AG09309 (cell line): ENCODE results near the gene IFITM1.

ENCODE experiments used
- DNase-seq: peaks from one replicate; pipeline ENCODE4 v3.0.0-alpha.2; 2010; ENCODE audit warnings: low read depth
- H3K4me3 ChIP-seq: 2 replicates; pipeline ENCODE4 v1.5.1; 2011; ENCODE audit warnings: mild to moderate bottlenecking, low read depth, low read length, moderate library complexity; ENCODE audit not compliant: control insufficient read depth
- TF ChIP-seq, protein P1 (sequence below): IDR thresholded peaks from 2 replicates; pipeline ENCODE4 v1.5.1; 2011; ENCODE audit warnings: mild to moderate bottlenecking, low read depth, low read length, inconsistent platforms; ENCODE audit not compliant: insufficient read depth, control insufficient read depth; ENCODE audit errors: missing control alignments

Gene IFITM1

DNA sequence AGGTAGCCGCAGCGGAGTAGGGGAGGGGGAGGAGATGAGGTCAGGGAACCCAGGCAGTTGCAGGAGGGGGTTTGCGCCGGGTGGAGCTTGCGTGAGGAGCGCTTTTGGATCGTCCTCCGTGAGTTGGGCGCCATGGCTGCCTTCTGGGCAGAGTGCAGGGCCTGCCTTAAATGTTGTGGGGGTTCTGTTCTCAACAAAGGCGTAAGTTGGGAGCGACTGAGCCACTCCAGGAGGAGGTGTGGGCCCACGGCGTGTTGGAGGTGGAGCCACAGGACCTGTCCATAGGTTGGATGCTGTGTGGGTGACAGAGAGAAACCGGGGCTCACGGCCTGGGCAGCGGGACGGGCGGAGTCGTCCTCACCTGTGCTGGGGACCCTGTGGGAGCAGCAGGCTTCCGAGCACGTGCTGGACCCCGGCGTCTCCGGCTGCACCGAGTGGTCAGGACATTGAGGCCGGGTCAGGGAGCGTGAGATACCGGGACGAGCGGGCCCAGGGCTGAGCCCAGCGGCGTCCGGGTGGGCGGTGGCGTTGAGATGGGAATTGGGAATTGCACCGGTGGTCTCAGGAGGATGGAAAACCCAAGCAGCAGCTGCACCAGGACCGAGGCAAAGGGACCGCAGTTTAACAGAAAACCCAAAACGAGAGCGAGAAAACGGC, 25.9 kb upstream of the IFITM1 start:
- TF ChIP-seq, protein P1, sequence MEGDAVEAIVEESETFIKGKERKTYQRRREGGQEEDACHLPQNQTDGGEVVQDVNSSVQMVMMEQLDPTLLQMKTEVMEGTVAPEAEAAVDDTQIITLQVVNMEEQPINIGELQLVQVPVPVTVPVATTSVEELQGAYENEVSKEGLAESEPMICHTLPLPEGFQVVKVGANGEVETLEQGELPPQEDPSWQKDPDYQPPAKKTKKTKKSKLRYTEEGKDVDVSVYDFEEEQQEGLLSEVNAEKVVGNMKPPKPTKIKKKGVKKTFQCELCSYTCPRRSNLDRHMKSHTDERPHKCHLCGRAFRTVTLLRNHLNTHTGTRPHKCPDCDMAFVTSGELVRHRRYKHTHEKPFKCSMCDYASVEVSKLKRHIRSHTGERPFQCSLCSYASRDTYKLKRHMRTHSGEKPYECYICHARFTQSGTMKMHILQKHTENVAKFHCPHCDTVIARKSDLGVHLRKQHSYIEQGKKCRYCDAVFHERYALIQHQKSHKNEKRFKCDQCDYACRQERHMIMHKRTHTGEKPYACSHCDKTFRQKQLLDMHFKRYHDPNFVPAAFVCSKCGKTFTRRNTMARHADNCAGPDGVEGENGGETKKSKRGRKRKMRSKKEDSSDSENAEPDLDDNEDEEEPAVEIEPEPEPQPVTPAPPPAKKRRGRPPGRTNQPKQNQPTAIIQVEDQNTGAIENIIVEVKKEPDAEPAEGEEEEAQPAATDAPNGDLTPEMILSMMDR: no peak
- peak overlapping the region; percentile 54 for H3K4me3 ChIP-seq
- DNase-seq: no peak

DNA sequence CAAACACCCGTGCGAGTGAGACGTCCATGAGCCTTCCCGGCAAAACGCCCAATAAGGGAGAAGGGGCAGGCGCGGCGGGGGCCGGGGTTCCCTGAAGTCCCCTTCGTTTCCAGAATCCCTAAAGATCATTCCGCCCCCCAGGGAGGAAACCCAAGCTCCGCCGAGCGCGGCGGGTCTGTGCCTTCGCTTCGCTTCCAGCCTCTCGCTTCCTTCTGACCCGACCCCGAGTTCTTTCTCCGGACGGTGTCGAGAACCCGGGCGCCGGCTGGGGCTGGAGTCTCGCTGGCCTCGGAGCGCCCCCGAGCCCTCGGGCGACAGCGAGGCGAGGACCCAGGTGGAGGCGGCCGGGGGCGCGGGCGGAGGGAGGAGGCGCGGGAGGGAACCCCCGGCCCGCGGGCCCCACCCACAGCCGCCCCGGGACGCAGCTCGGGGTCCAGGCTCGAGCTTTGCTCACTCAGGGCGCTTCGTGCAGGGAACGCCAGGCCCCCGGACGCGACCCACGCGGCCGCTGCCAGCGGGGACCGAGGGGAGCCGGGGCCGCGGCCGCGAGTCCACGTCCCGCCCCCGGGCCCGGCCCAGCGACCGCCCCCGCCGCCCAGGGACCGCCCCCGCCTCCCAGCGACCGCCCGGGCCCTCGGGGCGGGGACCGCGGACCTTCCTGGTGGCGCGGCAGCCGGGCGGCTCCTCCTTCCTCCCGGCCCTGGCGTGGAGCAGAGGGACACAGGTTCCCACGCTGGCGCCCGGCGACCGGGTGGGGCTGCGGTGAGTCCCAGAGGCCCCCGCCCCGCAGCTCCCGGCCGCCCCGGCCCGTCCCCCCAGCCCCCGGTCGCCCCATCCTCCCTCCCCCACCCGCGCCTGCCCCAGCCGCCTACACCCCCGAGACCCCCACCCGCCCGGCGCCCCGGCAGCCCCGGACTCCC, 25.1 kb upstream of the IFITM1 start, which contains the start of gene PGGHG:
PGGHG (plus strand) TSS at position 649 of the 920 bp plus-strand sequence. CDS start 691 bp downstream, outside the sequence.
- TF ChIP-seq, protein P1: no peak
- peak within 1 kb of the TSS; percentile 54 for H3K4me3 ChIP-seq
- DNase-seq: no peak

DNA sequence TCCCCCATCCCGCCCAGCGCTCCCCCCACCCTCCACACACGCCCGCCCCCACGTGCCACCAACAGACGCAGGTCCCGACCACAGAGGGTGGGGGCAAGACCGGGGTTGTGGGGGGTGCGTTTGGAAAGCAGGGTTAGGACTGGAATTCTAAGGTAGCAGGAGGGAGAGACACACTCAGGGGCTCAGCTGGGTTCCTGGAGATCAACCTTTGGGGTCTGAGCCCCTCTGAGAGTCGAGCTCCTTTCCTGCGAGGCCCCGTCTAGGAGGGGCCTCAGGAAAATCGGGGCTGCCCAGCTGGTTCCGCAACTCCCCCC, 24.5 kb upstream of the IFITM1 start:
- TF ChIP-seq, protein P1: no peak

DNA sequence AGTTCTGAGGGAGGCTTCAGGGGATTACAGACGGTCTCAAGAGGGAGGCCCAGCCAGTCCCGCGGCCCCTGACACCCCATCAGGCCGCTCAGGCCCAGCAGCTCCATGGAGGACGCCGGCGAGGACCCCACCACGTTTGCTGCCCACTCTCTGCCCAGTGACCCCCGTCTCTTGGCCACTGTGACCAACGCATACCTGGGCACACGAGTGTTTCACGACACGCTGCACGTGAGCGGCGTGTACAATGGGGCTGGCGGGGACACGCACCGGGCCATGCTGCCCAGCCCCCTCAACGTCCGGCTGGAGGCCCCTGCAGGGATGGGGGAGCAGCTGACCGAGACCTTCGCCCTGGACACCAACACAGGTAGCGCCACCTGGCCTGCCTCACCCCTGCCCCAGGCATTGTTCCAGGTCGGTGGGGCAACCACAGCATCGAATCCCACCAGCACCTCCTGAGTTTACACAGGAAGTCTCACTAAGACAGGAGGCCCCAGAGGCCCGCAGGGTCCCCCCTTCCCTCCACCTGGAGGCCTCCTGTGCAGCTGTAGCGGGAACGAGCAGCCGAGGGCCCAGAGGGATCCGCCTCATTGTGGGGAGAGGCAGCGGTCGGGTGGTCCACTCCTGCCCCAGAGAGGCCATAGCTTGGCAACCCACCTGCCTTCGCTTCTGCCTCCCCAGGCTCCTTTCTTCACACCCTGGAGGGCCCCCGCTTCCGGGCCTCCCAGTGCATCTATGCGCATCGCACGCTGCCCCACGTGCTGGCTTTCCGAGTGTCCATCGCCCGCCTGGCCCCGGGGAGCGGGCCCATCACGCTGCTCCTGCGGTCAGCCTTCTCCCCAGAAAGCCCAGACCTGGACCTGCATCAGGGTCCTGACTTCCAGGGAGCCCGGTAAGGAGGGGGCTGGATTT, 23.9 kb upstream of the IFITM1 start:
- peak overlapping the region; percentile 54 for H3K4me3 ChIP-seq
- TF ChIP-seq, protein P1: no peak
- DNase-seq: no peak

More for the DNA sequence above, 24.5 kb upstream of the IFITM1 start:
- no peak for DNase-seq
- H3K4me3 ChIP-seq: peak overlapping the region; percentile 54

DNA sequence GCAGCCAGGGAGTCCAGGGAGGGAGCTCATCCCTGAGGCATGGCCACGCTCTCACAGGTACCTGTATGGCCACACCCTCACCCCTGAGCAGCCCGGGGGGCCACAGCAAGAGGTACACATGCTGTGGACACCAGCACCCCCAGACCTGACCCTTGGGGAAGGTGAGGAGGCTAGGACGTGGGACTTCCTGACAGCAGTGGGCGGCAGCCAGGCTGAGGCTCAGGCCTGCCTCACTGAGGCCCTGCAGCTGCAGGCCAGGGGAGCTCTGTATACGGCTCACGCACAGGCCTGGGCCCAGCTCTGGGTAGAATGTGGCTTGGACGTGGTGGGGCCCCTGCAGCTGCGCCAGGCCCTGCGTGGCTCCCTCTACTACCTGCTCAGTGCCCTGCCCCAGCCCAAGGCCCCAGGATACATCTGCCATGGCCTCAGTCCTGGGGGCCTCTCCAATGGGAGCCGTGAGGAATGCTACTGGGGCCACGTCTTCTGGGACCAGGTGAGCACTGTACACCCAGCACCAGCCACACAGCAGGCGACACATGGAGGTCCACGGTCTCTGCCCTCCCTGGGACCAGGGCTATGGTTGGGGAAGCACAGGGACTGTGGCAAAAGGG, 23.1 kb upstream of the IFITM1 start:
- TF ChIP-seq, protein P1: no peak

More for the DNA sequence above, 23.1 kb upstream of the IFITM1 start:
- no peak overlapping the region for H3K4me3 ChIP-seq
- no peak for DNase-seq
